ENCODE results near the gene CIRBP.

Gene CIRBP

DNA sequence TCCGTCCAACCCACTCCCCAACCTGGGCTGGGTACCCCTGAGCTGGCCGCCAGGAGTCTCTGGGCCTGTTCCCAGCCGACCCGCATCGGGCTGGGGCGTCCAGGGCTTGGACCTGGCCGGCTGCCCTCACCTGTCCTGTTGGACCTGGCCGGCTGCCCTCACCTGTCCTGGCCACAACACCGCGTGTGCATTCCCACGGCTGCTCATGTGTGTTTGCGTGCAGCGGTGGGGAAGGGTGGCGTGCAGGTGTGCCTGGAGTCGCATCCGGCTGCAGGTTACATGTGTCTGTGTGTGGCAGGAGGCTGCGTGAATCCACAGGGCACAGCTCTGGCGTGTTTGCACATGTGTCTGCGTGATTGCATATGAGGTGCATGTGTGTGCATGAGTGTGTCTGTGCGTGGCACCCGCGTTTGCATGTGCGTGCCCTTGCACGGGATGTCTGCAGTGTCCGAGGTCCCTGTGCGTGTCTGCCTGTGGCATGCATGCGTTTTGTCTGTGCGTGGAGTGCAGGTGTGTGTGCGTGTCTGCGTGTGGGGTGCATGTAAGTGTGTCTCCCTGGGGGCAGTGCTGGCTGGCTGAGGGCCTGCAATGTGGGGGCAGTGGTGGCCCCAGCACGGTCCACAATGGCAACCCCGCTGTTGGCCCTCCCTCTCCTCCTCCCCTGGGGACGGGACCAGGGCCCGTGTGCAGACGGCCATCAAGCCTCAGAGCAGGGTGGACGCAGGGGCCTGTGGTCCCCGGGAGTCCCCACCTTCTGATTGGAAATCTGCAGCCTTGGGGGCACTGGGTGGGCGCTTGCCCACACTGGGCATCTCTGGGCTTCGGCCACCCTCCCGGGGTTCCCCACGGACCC is 19.9 kb downstream of the CIRBP start:
- H3K4me1 ChIP-seq (ENCODE audit: control insufficient read depth, insufficient read depth, low read length): peaks cover 13% of the 10 kb centered on the region
- no peaks in the 10 kb centered on the region for H3K9me3 ChIP-seq (ENCODE audit: control insufficient read depth, low read length)
- no peaks in the 10 kb centered on the region for H3K36me3 ChIP-seq (ENCODE audit: control insufficient read depth, insufficient read depth, low read length)
- no peak overlapping the region for H3K27ac ChIP-seq (ENCODE audit: insufficient read depth, low read depth, low read length, poor library complexity, severe bottlenecking)
- H3K4me3 ChIP-seq (ENCODE audit: insufficient read depth, low read depth, low read length): no peak overlapping the region
- 94 to 95% methylated on average over 41 of the region's 41 CpGs for WGBS, 2 experiments
- peaks cover 27% of the 10 kb centered on the region for H3K27me3 ChIP-seq (ENCODE audit: control insufficient read depth, insufficient read depth, low read length, poor library complexity, severe bottlenecking)

DNA sequence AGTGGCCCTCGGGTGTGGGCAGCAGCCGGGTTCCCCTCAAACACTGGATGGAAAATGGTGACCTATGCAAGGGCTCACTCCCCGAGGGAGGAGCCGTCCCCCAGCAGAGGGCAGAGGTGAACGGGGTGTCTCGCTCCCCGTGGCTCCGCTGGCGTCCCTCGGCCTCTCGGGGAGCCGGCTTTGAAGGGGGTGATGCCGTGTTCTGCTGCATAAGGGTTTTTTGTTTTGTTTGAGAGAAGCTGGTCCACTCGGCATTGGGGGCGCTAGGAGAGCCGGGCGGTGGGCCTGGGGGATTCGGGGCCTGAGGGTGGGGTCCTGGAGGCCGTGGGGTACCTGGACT is 20.5 kb downstream of the CIRBP start:
- Histone ChIP-seq H3K4me1 (ENCODE audit: control insufficient read depth, insufficient read depth, low read length) (peaks cover 13% of the 10 kb centered on the region), H3K36me3 (ENCODE audit: control insufficient read depth, insufficient read depth, low read length) (no peaks in the 10 kb centered on the region), H3K27ac (ENCODE audit: insufficient read depth, low read depth, low read length, poor library complexity, severe bottlenecking) (no peak overlapping the region), H3K4me3 (ENCODE audit: insufficient read depth, low read depth, low read length) (no peak overlapping the region), H3K27me3 (ENCODE audit: control insufficient read depth, insufficient read depth, low read length, poor library complexity, severe bottlenecking) (peaks cover 26% of the 10 kb centered on the region), H3K9me3 (ENCODE audit: control insufficient read depth, low read length) (no peaks in the 10 kb centered on the region)
- 94 to 96% methylated on average over 19 of the region's 19 CpGs for WGBS, 2 experiments

DNA sequence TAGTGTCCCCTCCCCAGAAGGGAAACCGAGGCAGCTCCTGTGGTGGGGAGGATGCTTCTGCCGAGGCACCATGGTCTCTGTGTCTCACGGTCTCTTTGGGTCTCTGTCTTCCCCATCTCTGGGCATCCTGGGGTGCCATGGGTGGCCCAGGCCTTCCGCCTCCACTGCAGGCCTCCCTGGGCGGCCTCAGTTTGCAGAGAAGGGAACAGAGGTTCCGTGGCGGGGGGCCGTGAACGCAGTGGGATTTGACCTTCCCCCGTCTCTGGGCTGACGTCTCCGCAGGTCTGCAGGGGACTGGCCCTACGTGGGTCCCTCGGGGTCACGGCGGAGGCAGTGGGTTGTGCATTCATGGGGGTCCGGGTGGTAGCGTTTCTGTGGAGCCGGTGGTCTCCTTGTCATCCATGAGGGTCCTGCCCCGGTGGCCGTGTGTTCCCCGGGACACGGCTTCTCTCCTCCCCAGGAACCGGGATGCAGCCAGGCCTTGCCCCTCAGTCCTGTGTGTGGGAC is 21.1 kb downstream of the CIRBP start:
- no peak overlapping the region for H3K4me3 ChIP-seq (ENCODE audit: insufficient read depth, low read depth, low read length)
- 92 to 94% methylated on average over 24 of the region's 24 CpGs for WGBS, 2 experiments
- H3K4me1 ChIP-seq (ENCODE audit: control insufficient read depth, insufficient read depth, low read length): peaks cover 13% of the 10 kb centered on the region
- no peaks in the 10 kb centered on the region for H3K36me3 ChIP-seq (ENCODE audit: control insufficient read depth, insufficient read depth, low read length)
- H3K9me3 ChIP-seq (ENCODE audit: control insufficient read depth, low read length): no peaks in the 10 kb centered on the region
- H3K27me3 ChIP-seq (ENCODE audit: control insufficient read depth, insufficient read depth, low read length, poor library complexity, severe bottlenecking): peaks cover 26% of the 10 kb centered on the region
- no peak overlapping the region for H3K27ac ChIP-seq (ENCODE audit: insufficient read depth, low read depth, low read length, poor library complexity, severe bottlenecking)

DNA sequence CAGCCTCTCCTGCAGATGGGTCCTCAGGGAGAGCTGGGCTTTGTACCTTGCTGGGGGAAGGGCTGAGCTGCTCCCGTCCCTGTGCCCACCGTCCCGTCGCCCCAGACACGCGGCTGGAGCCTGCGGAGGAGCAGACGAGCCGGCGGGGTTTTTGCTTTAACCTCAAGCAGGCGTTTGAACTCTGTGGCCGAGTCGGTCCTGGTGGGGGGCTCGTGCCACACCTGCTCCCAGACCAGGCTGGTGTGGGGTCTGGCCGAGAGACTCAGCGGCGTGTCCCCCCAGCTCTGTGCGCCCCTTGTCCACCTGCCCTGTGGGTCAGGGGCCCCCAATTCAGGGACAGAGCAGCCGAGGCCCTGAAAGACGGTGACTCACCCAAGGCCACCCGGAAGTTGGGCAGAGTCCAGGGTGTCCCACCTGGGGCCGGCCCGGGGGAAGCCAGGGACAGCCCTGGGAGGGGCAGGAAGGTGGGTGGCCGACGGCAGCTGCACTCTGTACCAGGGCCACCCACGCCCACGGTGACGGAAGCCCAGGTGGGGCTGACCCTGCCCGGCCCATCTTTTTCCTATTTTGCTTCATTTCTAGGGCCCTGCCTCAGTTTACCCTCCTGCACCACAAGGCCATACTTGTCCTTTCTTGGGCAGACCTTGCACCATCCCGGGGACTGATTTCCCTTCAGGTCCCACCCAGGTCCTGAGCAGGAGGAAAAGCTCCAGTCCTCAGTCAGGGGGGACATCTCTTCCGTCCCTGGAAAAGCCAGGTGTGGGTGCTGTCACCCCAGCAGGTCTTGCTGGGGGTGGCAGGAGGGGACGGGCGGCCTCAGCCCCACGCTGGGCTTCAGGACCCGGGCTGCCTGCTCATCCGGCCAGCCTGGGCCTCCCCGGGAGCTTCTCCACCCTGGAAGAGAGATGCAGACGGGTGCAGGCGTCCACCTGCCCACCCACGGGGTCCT is 21.8 kb downstream of the CIRBP start:
- no peaks in the 10 kb centered on the region for H3K36me3 ChIP-seq (ENCODE audit: control insufficient read depth, insufficient read depth, low read length)
- 90 to 91% methylated on average over 40 of the region's 40 CpGs for WGBS, 2 experiments
- H3K9me3 ChIP-seq (ENCODE audit: control insufficient read depth, low read length): no peaks in the 10 kb centered on the region
- H3K27me3 ChIP-seq (ENCODE audit: control insufficient read depth, insufficient read depth, low read length, poor library complexity, severe bottlenecking): peaks cover 26% of the 10 kb centered on the region
- H3K4me3 ChIP-seq (ENCODE audit: insufficient read depth, low read depth, low read length): no peak overlapping the region
- H3K27ac ChIP-seq (ENCODE audit: insufficient read depth, low read depth, low read length, poor library complexity, severe bottlenecking): no peak overlapping the region
- H3K4me1 ChIP-seq (ENCODE audit: control insufficient read depth, insufficient read depth, low read length): peaks cover 13% of the 10 kb centered on the region

DNA sequence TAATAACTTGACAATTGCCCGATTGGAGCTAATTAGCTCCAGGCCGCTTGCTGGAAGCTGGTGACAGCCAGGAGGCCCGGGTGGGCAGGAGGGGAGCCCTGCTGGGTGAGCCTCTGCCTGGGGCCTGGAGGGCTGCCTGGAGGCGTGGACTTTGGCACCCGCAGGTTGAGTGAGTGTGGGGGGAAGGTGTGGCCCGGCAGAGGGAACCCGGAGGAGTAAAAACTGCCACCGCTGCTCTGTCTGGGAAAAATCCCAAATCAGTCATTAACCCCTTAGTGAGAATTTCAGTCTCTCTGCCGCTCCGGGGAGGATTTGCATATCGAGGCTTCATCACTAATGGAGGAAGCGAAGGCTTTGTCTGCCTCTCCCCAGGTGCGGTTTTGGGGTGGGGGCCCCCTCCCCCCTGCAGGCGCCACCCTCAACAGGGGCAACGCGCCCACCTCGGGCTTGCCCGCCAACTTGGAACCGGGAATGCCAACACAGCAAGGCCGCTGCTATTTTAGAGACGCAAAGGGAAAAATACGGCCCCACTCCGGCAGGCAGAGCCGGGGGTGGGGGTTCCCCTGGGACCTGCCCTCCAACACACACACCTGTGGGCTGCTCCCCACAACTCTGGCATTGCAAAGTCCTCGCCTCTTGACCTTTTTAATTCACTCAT is 22.8 kb downstream of the CIRBP start:
- Histone ChIP-seq H3K36me3 (ENCODE audit: control insufficient read depth, insufficient read depth, low read length) (no peaks in the 10 kb centered on the region), H3K4me1 (ENCODE audit: control insufficient read depth, insufficient read depth, low read length) (peaks cover 13% of the 10 kb centered on the region), H3K4me3 (ENCODE audit: insufficient read depth, low read depth, low read length) (no peak overlapping the region), H3K27me3 (ENCODE audit: control insufficient read depth, insufficient read depth, low read length, poor library complexity, severe bottlenecking) (peaks cover 19% of the 10 kb centered on the region), H3K27ac (ENCODE audit: insufficient read depth, low read depth, low read length, poor library complexity, severe bottlenecking) (no peak overlapping the region), H3K9me3 (ENCODE audit: control insufficient read depth, low read length) (no peaks in the 10 kb centered on the region)
- 83 to 87% methylated on average over 25 of the region's 25 CpGs for WGBS, 2 experiments

DNA sequence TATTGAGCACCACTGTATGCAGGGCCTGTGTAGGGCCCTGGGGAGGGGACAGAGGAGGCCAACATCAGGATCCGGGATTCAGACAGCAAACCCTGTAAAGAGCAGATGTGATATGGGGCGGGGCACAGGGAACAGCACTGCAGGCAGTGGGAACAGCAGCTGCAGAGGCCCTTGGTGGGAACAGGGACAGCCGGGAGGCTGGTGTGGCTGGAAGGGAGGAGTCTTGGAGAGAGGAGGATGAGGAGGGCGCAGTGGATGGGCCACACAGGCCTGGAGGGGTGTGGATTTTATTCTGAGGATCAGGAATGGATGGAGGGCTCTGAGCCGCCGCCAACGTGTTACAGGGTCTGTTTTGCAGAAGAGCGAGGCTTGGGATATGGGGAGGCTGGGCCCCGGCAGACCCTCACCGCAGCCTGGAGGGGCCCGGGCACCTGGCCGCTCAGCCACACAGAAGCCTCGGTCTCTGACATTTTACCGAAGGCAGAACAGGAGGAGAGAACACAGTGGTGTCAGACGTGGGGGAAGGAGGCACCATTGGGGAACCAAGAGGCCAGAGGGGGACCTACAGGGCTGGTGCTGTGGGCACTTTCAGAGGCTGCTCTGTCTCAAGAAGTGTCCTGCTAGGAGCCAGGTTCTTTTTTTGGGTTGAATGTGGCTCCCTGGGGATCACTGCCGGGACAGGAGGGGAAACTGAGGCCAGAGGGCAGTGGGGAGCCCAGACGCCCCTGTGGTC is 23.5 kb downstream of the CIRBP start:
- Histone ChIP-seq H3K36me3 (ENCODE audit: control insufficient read depth, insufficient read depth, low read length) (no peaks in the 10 kb centered on the region), H3K27ac (ENCODE audit: insufficient read depth, low read depth, low read length, poor library complexity, severe bottlenecking) (no peak overlapping the region), H3K9me3 (ENCODE audit: control insufficient read depth, low read length) (no peaks in the 10 kb centered on the region), H3K4me3 (ENCODE audit: insufficient read depth, low read depth, low read length) (no peak overlapping the region), H3K4me1 (ENCODE audit: control insufficient read depth, insufficient read depth, low read length) (peaks cover 12% of the 10 kb centered on the region), H3K27me3 (ENCODE audit: control insufficient read depth, insufficient read depth, low read length, poor library complexity, severe bottlenecking) (peaks cover 19% of the 10 kb centered on the region)
- WGBS, 2 experiments: 90 to 91% methylated on average over 17 of the region's 17 CpGs

DNA sequence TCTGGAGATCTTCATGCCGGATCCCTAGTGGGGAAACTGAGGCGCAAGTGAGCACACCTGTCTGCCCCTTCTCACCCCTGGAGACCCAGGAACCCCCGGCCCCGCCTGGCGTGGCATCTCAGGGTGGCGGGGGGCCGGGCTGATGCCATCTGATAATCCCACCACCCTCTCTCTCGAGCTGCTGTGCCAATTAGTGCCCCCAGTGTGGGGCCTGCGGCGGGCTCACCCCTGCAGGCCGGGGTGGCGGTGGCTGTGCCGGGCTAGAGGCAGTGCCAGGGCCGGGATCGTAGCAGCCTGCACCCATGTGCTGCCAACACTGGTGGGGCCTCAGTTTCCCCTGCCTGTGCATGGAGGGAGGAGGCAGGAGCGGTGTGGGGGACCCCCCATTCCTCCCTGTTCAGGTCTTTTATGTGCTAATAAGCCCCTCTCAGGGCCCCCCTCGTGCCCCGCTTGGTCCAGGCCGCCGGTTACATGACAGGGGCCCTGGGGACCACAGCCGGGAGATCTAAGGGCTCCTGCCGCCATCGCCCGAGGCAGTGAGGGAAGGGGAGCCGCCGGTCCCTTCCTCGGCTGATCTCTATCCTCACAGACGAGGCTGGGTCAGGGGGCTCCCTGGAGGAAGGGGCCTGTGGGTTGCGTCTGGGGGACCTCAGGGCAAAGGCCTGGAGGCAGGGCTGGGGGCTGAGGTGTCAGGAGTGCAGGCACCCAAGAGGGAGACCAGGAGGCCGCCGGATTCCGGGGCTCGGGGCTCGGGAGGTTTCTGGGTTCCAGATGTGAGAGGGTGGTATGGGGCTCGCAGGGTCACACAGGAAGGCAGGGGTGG is 24.9 kb downstream of the CIRBP start:
- H3K36me3 ChIP-seq (ENCODE audit: control insufficient read depth, insufficient read depth, low read length): no peaks in the 10 kb centered on the region
- H3K4me1 ChIP-seq (ENCODE audit: control insufficient read depth, insufficient read depth, low read length): peaks cover 4% of the 10 kb centered on the region
- no peak overlapping the region for H3K27ac ChIP-seq (ENCODE audit: insufficient read depth, low read depth, low read length, poor library complexity, severe bottlenecking)
- H3K27me3 ChIP-seq (ENCODE audit: control insufficient read depth, insufficient read depth, low read length, poor library complexity, severe bottlenecking): peaks cover 19% of the 10 kb centered on the region
- WGBS, 2 experiments: 90% methylated on average over 35 of the region's 35 CpGs
- H3K9me3 ChIP-seq (ENCODE audit: control insufficient read depth, low read length): no peaks in the 10 kb centered on the region
- H3K4me3 ChIP-seq (ENCODE audit: insufficient read depth, low read depth, low read length): no peak overlapping the region

DNA sequence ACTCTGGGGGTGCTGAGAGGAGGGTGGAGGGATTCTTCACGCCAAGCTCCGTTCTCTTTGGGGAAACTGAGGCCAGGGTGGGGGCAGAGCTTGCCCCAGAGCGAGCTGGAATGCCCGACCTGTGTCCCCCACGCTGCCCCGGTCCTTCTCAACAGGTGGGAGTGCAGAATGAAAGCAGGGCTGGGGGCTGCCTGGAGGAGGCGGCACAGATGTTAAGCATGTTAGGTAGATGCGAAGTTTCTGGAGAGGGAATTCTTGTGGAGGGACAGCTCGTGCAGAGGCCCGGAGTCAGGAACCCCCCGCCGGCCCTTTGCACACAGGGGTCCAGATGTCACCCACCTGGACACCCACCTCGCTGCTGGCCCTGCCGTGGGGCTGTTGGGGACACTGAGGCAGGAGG is 25.6 kb downstream of the CIRBP start:
- H3K4me3 ChIP-seq (ENCODE audit: insufficient read depth, low read depth, low read length): no peak overlapping the region
- 80 to 86% methylated on average over 14 of the region's 14 CpGs for WGBS, 2 experiments
- H3K27me3 ChIP-seq (ENCODE audit: control insufficient read depth, insufficient read depth, low read length, poor library complexity, severe bottlenecking): peaks cover 19% of the 10 kb centered on the region
- no peak overlapping the region for H3K27ac ChIP-seq (ENCODE audit: insufficient read depth, low read depth, low read length, poor library complexity, severe bottlenecking)
- H3K9me3 ChIP-seq (ENCODE audit: control insufficient read depth, low read length): no peaks in the 10 kb centered on the region
- H3K4me1 ChIP-seq (ENCODE audit: control insufficient read depth, insufficient read depth, low read length): peaks cover 4% of the 10 kb centered on the region
- no peaks in the 10 kb centered on the region for H3K36me3 ChIP-seq (ENCODE audit: control insufficient read depth, insufficient read depth, low read length)

Data from ectodermal cell (in vitro differentiated cells).